Glomerular visceral epithelial cell (primary cell): Measurements from ENCODE around the gene NANS.
A peak's percentile ranks its signal among the peaks of the same experiment; 100 is the strongest.

Experiments
- DNase-seq: peaks from one replicate; pipeline ENCODE4 v3.0.0-alpha.2; 2016; ENCODE audit errors: extremely low spot score

NANS gene

DNA sequence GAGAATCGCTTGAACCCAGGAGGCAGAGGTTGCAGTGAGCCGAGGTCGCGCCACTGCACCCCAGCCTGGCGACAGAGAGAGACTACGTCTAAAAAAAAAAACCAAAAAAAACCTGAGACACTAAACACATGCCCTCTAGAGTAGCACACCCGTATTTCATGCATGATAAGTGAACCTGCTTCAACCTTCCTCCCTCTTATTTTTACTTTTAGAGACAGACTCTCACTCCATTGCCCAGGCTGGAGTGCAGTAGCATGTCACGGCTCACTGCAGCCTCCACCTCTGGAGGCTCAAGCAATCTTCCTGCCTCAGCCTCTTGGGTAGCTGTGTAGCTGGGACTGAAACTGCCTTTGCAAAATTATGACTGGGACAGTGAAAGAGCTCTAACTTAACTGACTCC, 17.6 kb upstream of the NANS start:
- DNase-seq, result no peak

DNA sequence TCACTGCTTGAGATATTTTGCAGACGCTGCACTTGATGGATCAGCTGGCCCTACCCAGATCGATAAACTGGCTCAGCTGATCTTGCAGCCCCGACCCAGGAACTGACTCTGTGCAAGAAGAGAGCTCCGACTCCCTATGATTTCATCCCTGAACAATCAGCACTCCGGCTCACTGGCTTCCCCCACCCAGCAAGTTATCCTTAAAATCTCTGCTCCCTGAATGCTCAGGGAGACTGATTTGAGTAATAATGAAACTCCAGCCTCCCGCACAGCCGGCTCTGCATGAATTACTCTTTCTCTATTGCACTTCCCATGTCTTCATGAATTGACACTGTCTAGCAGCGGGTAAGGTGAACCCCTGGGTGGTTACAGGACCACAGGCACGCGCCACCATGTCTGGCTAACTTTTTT, 16.9 kb upstream of the NANS start:
- DNase-seq, result peak; percentile 37

DNA sequence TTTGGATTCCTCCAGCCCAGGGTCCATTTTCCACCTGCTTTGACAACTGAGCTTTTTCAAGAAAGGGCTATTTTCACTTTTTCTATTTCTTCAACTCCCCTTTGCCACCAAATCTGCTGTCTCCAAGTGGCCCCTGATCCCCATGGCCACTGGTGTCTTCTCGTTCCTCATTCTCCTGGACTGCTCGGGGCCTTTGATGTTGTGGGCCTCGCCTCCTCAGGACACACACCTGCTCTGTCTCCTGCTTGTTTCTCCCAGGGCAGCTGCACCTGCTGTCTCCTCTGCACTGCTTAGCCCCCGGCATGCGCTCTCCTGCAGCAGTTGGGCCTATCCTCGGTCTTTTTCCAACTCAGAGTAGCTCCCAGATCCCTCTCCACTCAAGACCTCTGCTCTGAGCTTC, 16.3 kb upstream of the NANS start:
- DNase-seq, result no peak

DNA sequence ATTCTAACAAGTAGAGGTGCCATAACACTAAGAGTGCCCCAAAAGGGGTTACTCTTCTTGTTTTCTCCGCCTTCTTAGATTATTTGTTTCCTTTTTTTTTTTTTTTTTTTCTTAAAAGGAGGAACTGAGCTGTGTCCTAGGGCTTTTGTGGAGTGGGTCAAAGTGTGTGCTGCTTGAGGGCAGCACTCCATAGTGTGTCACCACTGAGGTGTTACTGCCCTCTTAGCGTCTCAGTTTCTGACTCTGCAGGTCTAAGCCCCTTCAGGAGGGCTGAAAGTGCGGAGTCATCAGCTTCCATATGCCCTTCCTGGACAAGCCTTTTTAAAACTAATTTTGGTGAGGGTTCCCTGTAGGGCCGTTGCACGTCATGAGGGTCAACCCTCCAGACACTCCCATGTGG, 12.6 kb upstream of the NANS start:
- DNase-seq, result no peak

DNA sequence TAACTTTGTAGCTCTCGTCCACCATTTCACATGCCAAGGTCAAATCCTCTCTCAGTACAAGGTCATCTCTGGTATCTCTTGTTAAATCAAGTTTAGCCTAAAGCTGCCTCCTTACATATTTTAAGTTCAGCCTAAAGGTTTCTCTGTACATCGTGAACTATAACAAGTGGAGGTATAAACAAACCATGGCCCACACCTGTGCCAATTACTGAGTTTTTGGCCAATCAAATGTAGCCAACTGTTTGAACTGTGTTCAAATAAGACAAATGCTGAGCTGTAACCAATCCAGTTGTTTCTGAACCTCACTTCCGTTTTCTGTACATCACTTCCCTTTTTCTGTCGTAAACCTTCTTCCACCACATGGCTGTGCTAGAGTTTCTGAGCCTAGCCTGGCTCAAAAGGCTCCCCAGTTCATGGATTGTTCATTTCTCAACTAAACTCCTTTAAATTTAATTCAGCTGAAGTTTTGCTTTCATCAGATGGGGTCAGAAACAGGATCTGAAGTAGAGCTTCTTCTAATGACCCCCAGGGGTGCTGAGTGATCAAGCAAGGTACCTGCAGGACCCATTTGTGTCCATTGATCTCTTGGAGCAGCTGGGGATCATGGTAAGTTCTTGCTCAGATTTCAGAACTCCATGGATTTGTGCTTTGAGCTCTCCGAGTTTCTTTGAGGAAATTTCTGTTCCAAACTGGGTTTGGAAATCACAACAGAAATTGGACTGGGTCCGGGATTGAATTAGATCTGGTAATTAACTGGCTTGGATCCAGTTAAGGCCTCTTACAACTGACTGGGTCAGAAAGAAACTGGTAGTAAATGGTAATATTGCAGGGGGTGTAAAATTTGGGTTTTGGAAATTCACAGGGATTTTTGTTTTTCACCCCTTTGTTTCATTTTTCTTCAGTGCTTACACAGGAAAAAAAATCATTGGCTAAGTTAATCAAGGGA, 11.0 kb upstream of the NANS start:
- DNase-seq, result no peak

DNA sequence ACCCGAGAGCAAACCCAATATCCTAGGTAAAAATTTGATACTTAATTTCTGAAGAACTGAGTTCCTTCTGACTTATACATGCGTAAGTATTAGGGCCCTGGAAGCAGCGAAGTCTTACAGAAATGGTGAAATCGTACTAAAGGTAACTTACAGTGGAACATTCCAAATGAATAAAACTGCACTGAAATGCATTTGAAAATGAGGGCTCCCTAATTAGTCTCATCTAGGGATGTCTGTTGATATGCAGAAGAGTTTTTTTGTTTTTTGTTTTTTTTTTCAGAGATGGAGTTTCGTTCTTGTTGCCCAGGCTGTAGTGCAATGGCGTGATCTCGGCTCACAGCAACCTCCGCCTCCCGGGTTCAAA, 10.4 kb upstream of the NANS start:
- DNase-seq, result no peak

DNA sequence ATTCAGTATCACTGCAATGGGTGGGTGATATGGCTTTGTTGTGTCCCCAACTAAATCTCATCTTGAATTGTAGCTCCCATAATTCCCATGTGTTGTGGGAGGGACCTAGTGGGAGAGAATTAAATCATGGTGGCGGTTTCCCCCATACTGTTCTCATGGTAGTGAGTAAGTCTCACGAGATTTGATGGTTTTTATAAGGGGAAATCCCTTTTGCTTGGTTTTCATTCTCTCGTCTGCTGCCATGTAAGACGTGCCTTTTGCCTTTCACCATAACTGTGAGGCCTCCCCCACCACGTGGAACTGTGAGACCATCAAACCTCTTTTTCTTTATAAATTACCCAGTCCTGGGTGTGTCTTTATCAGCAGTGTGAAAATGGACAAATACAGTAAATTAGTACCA, 9.5 kb upstream of the NANS start:
- no peak for DNase-seq

DNA sequence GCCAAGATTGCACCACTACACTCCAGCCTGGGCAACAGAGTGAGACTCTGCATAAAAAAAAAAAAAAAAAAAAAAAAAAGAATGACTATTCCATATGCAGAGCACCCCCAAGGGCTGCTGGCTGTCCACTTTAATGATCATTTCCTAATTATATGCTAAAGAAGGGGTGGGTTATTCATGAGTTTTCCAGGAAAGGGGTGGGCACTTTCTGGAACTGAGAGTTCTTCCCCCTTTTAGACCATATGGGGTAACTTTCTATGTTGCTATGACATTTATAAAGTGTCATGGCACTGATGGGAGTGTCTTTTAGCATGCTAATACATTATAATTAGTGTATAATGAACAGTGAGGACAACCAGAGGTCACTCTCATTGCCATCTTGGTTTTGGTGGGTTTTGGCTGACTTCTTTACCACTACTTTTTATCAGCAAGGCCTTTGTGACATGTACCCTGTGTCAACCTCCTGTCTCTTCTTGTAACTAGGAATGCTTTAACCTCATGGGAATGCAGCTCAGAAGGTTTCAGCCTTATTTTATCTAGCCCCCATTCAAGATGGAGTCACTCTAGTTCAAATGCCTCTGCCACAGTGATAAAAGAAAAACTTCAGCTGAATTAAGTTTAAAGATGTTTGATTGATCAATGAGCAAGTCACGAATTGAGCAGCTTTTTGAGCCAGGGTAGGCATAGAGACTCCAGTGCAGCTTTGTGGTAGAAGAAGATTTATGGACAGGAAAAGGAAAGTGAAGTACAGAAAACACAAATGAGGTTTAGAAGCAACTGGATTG, 7.1 kb upstream of the NANS start:
- no peak for DNase-seq

DNA sequence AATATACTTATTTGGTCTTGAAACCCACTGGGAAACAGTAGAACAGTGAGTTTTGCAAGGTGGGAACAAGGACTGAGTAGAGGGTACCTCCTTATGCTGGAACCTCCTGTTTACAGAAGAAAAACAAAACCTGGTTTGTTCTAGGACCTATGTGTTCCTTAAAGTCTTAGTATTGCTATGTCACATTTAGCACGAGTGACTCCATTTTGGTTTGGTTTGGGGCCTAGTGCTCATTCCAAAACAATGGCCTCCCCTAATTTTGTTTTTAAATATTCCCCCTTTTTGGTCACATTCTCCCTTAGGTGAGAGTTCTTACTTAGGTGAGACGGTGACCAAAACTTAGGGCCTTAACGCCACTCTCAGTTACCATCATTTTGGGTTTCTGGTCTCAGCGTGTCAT, 6.2 kb upstream of the NANS start:
- DNase-seq, result no peak

DNA sequence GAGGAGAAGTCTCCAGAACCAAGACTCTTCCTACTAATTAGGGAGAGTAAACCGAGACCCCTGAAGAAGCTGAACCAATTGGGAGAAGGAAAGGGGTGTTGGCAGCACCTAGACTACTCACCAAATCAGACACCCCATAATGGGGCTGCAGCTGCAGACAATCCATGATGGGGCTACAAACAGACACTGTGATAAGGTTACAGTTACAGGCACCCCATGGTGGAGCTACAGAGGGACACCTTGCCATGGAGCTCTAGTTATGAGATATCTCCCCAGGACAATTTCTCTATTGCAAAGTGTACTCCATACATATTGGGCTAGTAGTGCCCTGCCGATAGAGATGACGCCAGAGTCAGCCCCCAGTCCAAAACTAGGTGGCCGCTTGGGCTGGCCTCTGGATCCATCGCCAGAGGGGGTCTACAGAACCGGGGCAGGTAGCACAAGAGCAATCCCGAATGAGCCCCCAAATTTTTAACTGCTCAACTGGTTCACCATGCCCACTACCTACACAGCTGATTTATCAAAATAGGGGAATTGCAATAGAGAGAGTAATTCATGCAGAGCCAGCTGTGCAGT, 2.1 kb upstream of the NANS start:
- no peak for DNase-seq

DNA sequence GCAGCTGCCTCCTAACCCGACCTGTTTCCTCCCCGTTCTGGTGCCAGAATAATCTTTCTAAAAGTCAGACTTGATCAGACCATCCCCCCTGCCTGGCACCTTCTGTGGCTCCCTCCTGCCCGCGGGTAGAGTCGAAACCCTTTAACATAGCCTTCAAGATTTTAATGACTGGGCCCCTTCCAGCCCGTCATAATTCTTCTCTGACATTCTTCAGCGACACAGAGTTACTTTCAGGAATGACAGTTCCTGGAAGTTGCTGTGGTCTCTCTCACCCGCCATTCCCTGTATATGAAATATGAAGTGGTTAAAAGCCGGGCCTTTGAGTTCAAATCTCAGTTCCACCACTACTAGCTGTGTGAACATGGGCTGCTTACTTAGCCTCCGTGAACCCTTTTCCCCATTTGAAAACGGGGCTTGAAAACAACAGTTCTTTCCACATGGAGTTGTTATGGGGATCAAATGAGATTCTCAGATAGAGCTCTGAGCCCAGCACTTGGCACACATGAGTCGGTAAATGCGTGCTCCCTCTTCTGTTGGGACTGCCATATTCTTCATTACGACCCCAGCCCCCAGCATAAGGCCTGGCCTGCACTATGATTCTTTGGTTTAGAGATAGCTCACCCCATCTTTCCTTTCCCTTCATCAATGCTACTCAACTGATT, 737 bp downstream of the NANS start:
- DNase-seq, result no peak

DNA sequence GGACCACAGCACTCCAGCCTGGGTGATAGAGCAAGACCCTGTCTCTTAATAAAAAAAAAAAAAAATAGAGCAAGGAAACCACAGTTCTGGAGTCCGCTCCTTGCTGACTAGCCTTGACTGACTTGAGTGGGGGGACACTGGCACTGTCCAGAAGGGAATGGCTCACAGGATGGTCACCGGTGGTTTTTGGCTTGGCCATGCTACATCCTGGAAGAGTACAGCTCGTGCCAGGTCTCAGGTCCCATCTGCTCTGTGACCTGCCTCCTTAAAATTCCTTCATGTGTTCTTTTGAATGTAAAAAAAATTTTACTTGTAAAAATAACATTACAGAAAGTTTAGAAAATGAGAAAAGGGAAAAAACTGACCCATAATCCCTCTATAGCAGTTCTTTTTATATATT, 5.6 kb downstream of the NANS start:
- no peak for DNase-seq

DNA sequence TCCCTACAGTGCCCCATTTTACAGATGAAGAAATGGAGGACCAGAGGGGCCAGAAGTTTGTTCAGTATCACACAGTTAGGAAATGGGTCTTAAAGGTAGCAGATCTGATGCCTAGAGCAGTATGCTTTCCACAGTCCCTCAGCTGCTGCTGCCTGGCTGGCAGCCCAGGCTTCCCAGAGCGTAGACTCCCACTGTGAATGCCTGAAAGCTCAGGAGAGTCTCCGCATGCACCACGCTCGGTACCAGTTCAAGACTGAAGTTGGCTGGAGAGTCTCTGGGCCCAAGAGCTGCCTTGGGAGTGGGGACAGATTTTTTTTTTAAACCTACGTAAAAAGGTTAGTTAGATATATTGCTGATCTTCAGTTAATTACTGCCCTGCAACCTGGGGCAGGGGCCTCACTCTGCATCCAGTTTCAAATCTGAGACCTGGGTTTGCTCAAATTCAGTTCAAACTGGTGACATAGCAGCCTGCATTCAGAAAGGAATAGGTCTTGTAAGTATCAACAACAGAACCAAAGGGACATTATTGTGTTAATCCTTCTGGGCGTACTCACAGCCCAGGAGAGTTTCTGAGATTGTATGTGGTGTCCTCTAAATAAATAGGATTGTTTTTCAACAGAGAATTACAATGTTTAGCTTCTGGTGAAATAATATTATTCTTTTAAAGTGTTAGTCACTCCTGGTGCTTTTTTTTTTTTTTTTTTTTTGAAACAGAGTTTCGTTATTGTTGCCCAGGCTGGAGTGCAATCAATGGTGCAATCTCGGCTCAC, 8.3 kb downstream of the NANS start:
- no peak for DNase-seq

DNA sequence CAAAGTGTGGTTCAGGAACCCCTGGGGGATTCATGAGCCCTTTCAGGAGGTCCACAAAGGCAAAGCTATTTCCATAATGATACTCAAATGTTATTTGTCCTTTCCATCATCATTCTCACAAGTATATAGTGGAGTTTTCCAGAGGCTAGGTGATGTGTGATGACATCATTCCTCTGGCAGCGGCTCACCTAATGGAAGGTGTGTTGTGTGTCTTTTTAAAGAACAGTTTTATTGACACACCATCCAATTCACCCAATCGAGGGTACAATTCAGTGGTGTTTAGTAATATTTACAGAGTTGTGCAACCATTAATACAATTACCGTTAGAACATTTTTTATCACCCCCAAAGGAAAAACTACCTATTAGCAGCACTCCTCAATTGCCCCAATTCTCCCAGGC, 9.7 kb downstream of the NANS start:
- DNase-seq, result no peak

DNA sequence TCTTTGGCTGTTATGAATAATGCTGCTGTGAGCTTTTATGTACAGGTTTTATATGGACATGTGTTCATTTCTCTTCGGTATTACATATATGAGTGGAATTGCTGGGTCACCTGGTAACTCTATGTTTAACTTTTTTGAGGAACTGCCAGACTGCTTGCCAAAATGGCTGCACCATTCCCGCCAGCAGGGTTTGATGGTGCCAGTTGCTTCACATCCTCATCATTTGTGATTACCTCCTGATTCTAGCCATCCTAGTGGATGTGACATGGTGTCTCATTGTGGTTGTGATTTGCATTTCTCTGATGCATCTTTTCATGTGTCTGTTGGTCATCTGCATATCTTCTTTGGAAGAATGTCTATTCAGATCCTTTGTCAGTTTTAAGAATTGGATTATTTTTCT, 10.7 kb downstream of the NANS start:
- DNase-seq, result no peak

DNA sequence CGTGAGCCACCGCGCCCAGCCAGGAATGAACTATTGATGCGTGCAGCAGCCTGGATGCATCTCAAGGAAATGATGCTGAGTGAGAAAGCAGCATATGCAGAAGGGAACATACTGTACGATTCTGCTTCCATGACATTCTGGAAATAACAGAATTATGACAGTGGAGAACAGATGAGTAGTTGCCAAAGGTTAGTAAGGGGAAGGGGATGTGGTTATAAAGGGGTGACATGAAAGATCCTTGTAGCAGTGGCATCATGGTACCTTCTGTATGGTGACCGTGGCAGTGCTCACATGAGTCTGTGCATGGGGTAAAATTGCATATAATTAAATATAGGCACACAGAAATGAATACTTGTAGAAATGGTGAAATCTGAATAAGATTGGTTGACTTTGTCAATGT, 13.0 kb downstream of the NANS start:
- DNase-seq, result no peak

DNA sequence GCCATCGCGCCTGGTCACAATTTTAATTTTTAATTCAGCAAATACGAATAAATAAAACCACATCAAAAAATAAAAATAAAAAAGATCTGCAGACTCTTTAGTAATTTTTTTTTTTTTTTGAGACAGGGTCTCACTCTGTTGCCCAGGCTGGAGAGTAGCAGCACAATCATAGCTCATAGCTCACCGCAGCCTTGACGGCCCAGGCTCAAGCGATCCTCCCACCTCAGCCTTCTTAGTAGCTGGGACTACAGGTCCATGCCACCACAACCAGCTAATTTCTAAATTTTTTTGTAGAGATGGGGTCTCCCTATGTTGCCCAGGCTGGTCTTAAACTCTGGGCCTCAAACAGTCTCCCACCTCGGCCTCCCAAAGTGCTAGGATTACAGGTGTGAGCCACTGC, 14.2 kb downstream of the NANS start:
- DNase-seq, result no peak

DNA sequence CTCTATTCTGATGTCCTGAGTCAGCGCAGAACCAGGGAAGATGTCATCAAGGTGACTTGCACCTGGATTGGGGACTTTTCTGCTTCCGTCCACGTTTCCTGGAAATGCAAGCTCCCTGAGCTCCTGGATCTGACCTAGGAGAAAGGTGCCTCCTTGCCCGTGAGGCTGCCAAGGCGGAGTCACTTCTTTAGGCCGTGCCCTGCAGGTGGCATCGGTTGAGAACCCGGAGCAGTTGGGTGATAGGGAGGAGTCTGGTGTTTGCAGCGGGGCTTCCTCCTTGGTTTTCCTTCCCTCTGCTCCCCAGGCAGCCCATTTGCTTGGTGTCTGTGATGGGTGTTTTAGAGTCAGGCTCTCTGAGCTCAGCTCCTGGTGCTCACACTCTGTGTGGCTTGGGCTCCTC, 15.2 kb downstream of the NANS start:
- no peak for DNase-seq

DNA sequence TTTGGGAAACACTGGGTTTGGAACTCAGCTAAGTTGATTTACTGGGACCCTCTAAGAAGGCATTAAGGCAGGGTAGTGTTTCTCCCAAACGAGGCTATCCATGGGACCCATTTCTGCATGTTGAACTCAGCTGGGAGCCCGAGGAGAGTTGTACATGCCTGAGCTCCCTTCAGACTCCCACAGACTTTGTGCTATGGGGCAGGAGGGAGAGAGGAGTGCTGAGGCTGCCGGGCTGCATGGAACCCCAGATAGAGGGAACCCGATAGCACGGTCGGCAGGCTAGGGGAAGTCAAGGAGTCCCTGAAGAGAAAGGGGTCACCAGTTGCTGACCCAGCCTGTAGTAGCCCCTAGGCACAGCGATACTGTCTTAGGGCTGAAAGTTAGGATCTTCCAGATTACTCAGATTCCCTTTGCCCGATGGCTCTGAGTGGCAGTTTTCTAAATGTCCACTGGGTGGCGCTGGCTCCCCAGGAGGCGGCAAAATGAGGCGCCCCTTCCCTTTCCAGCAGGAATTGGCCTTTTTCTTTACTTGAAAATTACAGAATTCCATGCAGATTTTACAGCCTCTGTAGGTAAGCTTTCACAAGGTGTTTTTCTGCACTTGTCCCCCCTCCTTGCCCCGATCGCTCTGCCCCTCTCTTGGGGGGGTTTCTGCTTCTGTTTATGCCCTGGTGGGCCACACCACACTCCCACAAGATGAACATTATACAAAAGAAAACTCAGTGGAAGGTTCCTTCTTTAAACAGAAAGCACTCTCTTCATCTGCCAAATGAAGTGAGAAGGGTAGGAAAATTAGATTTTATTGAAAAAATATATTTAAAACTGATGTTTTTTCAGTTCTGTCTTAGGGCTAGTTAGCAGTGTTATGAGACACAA, 17.8 kb downstream of the NANS start:
- DNase-seq, result peak; percentile 71

DNA sequence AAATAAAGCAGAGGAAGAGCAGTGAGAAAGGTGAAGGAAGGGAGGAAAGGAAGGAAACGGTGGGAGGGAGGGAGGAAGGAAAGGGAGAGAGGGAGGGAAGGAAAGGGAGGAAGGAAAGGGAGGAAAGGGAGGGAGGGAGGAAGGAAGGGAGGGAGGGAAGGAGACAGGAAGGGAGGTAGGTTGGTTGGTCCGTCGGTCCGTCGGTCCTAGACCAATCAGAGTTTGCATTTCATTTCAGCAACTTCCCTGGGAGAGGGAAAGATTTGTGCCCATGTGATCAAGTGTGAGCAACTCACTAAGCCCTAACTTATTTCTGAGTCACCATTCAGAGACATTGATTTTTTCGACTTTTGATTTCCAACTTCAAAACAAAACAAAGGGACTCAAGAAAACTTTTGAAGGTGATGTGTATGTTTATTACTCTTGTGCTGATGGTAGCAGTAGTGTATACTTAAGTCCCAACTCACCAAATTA, 18.8 kb downstream of the NANS start:
- DNase-seq, result peak; percentile 31
